NCI-H526 treated with DMSO at 0.1 percent for 48 hours (cell line): Measurements from ENCODE around the gene CAMKMT.
"Not testable (repeated sequence)": the region's sequence is repeated elsewhere in the genome, so short reads cannot be mapped to it uniquely, and the experiment has no call there.

Source experiments
- DNase-seq: peaks from one replicate; lab custom pipeline; 2025; lab: John Stamatoyannopoulos, UW

Gene CAMKMT

GRCh38 chr2:44360749-44361329 is 908 bp upstream of the CAMKMT start:
- no peak for DNase-seq

DNA sequence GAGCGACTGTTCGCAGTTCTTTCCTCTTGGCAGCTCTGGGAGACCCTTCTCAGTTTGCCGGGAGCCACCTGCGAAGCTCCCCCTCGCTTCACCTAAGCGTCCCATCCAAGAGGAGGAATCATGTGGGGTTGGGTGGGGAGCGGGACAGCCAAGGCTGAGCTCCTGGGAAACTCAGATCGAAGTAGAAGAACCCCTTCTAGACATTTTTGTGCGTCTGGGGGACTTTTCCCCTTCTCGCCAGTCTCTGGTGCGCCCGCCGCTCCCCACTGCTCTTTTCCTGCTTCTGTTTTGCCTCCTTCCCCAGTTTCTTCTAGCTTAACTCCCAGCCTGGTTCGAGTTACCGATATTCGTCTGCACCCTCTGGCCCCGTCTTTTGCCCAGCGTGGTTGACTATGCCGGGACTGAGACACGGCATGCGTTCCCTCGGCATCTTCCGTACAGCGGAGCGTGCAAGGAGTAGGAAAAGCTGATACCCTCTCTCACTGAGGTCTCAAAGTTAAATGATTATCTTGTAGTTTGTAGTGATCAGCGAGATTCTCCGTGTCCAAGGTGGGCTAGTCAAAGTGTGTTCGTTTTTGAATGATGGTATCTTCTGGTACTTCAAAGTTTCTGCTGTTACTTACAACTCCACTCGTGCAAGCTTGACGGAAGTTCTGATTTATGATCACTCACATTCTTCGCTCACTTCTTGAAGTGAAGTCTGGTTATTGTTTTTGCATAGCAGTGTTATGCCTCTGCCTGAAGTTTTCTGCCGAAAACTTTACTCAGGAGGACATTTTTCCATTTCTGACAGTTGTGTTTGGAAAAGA is 664 bp downstream of the CAMKMT start:
- DNase-seq = no peak

DNA sequence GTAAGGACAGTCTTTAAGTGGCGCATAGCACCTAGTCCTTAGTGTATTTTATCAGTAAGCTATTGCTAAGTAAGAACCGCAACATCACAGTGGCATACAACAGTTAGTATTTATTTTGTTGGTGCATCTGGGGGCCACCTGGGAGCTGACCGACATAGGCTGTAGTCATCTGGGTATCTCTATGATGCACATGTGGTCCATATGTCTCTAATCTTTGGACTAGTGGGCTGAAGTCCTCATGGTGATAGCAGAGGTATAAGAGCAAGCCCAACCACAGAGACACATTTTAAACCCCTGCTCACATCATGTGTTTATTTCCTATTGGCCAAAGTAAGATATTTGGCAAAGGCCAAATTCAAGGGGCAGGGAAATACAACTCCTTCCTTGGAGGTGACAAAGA is 2.9 kb downstream of the CAMKMT start:
- no peak for DNase-seq

- DNase-seq = no peak
These were observed 5.8 kb downstream of the CAMKMT start for GRCh38 chr2:44367591-44367990.

DNA sequence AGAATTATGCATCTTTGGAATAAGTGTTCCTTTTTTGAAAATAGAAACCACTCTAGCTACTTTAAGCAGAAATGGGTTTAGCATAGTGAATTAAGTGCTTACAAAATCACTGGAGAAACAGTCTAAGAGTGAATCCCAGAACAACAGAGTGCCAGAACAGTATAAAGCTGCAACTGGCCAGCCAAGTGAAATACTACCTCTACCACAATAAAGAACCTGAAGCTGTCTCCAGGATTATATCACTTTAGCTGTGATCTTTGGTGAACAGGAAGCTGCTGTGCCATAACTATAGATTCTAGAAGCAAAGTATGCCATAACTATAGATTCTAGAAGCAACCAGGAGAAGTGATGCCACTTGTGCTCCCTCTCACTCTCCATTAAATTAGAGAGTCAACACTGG is 7.6 kb downstream of the CAMKMT start:
- DNase-seq = no peak

DNA sequence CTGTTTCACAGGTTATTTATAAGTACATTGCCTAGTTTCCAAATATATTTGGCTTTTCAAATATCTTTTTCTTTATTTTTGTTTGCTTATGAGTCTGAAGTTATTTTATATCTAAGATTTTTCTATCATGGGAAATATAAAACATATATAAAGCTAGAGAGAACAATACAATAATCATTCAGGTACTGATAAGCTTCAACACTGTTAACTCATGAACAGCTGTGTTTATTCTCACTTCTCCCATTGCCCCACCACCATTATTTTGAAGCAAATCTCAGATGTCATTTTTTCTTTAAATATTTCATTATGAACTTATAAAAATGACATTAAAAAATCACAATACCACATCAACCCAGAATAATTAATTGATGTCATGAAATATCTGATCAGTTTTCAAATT is 9.7 kb downstream of the CAMKMT start:
- DNase-seq = no peak

- DNase-seq = no peak
These were observed 10.5 kb downstream of the CAMKMT start for GRCh38 chr2:44372246-44372645.

GRCh38 chr2:44377486-44377885 is 15.7 kb downstream of the CAMKMT start:
- no peak for DNase-seq

DNA sequence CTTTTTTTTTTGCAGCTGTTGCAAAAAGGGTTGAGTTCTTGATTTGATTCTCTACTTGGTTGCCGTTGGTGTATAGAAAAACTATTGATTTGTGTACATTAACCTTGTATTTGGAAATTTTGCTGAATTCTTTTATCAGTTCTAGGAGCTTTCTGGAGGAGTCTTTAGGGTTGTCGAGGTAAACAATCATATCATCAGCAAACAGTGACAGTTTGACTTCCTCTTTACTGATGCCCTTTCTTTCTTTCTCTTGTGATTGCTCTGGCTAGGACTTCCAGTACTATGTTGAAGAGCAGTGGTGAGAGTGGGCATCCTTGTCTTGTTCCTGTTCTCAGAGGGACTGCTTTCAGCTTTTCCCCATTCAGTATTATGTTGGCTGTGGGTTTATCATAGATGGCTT is 23.5 kb downstream of the CAMKMT start:
- not testable (repeated sequence) for DNase-seq

- DNase-seq = no peak
These were observed 27.1 kb downstream of the CAMKMT start for GRCh38 chr2:44388877-44389276.

GRCh38 chr2:44389895-44390294 is 28.1 kb downstream of the CAMKMT start:
- DNase-seq = no peak

DNA sequence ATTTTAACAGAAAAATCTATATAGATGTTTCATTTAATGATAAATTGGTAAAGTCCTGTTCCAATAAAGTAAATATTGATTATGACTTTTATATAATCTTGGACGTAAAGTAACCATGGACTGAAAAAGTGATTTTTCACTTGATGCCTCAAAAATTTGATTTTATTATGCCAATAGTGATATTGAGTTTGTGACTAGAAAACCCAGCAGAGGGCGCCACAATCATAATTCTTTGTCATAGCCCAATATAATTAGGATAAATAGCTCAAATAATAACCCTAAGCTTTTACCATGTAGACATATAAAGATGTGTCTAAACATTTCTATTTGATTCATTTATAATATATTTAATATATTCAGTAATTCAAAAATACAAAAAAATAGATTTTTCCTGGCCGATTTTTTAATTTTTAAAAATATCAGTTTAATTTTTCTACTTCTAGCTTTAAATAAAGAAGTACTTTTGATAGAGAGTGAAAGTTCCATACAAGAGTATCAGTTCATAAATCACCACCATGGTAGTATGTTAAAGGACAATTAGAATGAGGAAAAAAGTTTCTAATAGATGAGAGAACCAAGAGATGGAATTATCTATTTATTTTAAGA is 30.7 kb downstream of the CAMKMT start:
- DNase-seq = peak; percentile 12

- no peak for DNase-seq
These were observed 35.9 kb downstream of the CAMKMT start for GRCh38 chr2:44397447-44398175.

DNA sequence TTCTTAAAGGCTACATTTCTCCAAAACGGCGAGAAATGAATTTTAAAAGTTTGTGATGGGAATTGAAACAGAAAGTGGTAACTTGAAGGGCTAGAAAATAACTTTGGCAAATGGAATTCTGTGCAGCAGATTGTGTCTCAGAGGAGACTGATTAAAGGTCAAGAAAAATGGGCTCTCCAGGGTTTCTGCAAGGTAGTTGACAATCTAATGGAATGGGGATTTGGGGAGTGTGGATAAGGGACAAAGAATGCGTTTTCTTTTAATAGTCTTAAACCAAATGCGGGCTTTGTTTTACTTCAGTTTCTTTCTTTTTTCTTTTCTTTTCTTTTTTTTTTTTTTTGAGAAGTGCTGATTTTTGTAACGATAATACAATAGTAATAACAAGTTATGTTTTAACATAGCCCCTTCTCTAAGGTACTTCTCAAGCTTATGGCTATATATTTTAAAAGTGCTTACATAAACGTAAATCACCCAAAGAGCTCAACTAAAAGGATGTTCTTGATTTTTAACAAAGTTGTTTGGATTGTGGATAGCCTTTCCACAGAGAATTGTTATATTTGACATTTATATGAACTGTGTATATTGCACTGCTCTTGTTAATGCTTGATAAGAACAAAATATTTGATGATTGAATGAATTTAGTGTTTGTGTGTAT is 36.6 kb downstream of the CAMKMT start:
- no peak for DNase-seq

GRCh38 chr2:44420725-44421124 is 59.0 kb downstream of the CAMKMT start:
- DNase-seq = no peak

DNA sequence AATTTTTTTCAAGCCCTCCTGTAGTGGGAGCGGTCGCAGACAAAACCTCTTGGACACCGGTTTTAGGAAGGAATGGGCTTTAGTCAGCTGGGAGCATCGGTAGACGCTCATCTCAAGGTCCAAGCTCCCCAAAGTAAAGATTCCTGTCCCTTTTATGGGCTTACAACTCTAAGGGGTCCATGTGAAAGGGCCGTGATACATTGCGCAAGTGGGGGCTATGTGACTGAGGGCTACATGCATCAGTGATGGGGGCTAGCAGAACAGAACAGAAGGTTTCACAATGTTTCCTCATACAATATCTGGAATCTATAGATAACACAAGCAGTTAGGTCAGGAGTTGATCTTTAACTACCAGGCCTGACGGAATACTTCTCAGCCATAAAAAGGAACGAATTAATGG is 62.5 kb downstream of the CAMKMT start:
- DNase-seq = no peak

- DNase-seq = no peak
These were observed 67.3 kb downstream of the CAMKMT start for GRCh38 chr2:44429034-44429433.

DNA sequence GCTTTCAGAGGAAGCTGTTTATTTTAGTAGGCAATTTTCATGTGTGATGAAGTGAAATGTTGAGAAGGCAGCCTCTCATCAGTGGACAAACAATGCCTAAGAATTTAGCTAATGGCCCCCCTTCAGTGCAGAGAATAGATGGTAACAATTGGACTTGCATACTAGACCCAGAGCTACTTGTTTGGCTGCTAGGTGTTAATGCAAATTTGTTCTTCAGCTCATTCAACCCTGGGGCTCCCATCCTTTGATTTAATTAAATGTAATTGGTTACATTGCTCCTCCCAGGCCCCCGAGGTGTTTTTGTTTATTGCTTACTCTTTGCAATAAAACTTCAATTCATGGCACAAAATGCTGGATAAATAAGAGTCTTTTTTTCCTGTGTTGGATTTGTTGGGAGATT is 68.6 kb downstream of the CAMKMT start:
- no peak for DNase-seq

DNA sequence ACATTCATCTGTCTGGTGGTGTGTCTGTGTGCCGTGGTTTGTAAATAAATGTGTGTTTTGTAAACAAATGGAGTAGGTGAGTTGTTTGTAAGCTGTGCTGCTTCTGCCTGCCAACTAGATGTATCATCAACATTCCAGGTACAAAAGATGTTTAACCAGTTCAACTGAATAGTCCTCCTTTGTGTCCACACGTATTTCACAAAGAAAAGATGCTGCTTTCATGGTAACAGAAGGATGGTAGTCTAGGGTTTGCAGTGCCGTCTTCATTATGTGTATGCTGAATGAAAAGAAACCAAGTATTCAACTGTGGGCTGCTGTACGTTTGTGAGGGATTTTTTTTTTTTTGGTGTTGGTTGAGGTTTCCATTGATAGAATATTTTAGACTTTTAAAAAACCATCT is 72.1 kb downstream of the CAMKMT start:
- no peak for DNase-seq

GRCh38 chr2:44441200-44441599 is 79.5 kb downstream of the CAMKMT start:
- DNase-seq = no peak

DNA sequence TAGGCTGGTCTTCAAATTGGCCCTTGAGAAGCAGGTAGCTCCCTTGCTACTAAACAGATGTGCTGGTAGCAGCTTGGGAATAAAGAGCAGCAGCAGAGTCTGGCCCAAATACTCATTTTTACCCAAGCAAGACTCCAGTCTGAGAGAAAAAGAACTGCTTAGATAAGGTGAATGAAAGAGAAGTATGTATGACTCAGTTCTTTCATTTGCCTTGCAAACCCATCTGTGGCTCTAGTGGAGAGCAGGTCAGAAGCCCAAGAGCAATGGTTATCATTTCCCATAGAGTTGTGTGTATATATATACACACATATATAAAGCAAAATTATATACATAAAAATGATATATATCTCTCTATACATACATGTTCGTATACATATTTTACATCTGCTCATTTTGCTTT is 80.3 kb downstream of the CAMKMT start:
- DNase-seq = no peak

DNA sequence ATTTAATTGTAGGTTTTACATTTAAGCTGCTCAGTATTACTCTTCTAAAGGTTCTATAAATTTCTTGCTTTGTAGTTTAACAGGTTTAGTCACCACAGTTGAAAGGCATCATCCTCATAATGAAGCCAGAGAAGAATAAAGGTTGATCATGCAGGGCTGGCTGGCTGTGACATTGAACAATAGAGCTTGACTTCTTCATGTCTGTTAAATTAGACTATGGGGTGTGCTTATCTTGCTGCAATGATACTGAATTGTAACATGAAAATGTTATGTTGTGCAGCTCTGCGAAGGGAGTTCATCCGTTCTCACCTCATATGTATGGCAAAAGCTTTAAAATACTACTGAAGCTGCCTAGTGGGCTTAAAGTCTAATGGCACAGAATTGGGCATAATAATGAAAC is 81.8 kb downstream of the CAMKMT start:
- no peak for DNase-seq
